ENCODE data around the gene FLNC. TPM values are rescaled to one million over a fixed set of nuclear protein-coding genes. Genes with fewer than 3 reads are reported as not detected.

The FLNC gene
- polyA plus RNA-seq, 1 of the 3 experiments (the other 2 are of a cell fraction), result 43.7 TPM

GRCh38 chr7:128885370-128886187 is 55.4 kb downstream of the FLNC start:
- H3K4me2 ChIP-seq, result no peak overlapping the region
- no peaks in the 10 kb centered on the region; a peak in 1 of 4 replicates for H3K4me1 ChIP-seq (ENCODE audit: control insufficient read depth in 1 of 2, insufficient read depth in 2 of 2, low read depth in 1 of 2, low read length in 1 of 2)
- no peak overlapping the region for H3K4me3 ChIP-seq (ENCODE audit: low read depth in 2 of 2, low read length in 1 of 2)
- peaks cover 4% of the 10 kb centered on the region for H3F3A ChIP-seq (replicated peaks; ENCODE audit: insufficient read depth)
- no peaks in the 10 kb centered on the region for H4K20me1 ChIP-seq (ENCODE audit: insufficient read depth)
- no peaks in the 10 kb centered on the region for H3K9me3 ChIP-seq
- ChIA-PET CTCF (interaction anchor here (0.5 to 12.3 kb wide), 12 partner anchors 8 to 459 kb away, joined by 3 to 181 read pairs (median 18); partner anchors contain the start of genes ATP6V1F and METTL2B), POLR2A (no interaction called here)
- TF ChIP-seq TCF12 (IDR thresholded peaks at IDR 0.05) (no peak), SMC3 (IDR thresholded peaks at IDR 0.05; ENCODE audit: low read depth, low read length) (no peak), MXI1 (IDR thresholded peaks at IDR 0.05; ENCODE audit: low read depth, low read length) (no peak), RAD21 (IDR thresholded peaks at IDR 0.05; ENCODE audit: low read length) (no peak), NFIC (IDR thresholded peaks at IDR 0.05; ENCODE audit: borderline replicate concordance) (no peak), EP300 (IDR thresholded peaks at IDR 0.05; ENCODE audit: borderline replicate concordance in 1 of 2, low read depth in 1 of 2, low read length in 1 of 2) (no peak), TEAD4 (IDR thresholded peaks at IDR 0.05; ENCODE audit: borderline replicate concordance, insufficient read depth) (no peak), GABPA (IDR thresholded peaks at IDR 0.05; ENCODE audit: low read depth) (no peak)
- TF ChIP-seq, protein P1, sequence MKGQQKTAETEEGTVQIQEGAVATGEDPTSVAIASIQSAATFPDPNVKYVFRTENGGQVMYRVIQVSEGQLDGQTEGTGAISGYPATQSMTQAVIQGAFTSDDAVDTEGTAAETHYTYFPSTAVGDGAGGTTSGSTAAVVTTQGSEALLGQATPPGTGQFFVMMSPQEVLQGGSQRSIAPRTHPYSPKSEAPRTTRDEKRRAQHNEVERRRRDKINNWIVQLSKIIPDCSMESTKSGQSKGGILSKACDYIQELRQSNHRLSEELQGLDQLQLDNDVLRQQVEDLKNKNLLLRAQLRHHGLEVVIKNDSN (IDR thresholded peaks at IDR 0.05; ENCODE audit: borderline replicate concordance, low read depth), result no peak
- H2AFZ ChIP-seq (ENCODE audit: low read depth), result no peak overlapping the region
- H3K79me2 ChIP-seq (ENCODE audit: insufficient read depth), result no peaks in the 10 kb centered on the region
- H3K36me3 ChIP-seq (replicated peaks in 1 of 2; ENCODE audit: control insufficient read depth in 1 of 2, insufficient read depth in 2 of 2, low read length in 1 of 2), result no peaks in the 10 kb centered on the region
- H3K27me3 ChIP-seq (ENCODE audit: insufficient read depth), result peaks cover 13% of the 10 kb centered on the region; the same call in 1 of the 2 replicates
- WGBS (ENCODE audit: low lambda C conversion rate), result 81% methylated on average over 8 of the region's 10 CpGs
- no peak overlapping the region for H3K9ac ChIP-seq
- no peak overlapping the region for H3K27ac ChIP-seq (ENCODE audit: low read depth in 2 of 2, low read length in 1 of 2)
- no peaks in the 10 kb centered on the region for H3K9me2 ChIP-seq
- DNase-seq, result peak; percentile 24

DNA sequence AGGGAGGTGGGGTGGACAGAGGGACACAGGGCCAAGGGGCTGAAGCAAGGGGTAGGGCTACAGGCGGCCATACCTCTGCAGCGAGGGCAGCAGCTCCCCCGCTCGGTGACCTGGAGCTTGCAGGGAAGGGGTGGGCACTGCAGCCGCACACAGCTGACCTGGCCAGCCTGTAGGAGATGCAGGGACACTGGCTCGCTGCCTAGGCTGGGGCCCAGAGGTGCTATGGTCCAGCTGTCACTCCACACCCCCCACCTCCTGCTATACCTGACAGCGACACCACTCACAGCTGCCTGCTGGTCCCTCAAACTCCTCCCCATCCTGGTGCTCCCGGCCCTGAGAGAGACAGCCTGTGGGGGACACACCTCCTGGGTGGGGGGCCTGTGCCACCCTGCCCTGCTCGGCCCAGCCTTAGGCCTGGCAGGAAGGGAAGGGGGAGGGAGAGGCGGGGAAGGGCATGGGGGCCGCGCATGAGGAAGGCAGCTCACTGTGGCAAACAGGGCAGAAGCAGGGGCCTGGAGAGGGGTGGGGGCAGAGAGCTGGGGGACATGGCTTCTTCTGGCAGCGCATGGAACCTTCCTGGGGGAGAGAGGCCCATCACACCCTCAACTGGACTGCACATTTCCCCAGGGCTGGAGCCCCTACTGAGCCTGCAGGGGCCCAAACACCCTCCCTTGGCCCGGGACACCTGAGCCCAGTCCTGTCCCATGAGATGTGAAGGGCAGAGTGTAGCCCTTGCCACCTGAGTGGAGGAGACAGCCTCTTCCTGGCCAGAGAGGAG is 56.4 kb downstream of the FLNC start:
- H3K27ac ChIP-seq (ENCODE audit: low read depth in 2 of 2, low read length in 1 of 2), result no peak overlapping the region
- POLR2A ChIA-PET, result no interaction called here
- CTCF ChIA-PET, result interaction anchor here (0.5 to 12.3 kb wide), 7 partner anchors 14 to 460 kb away, joined by 3 to 181 read pairs (median 44); partner anchors contain the start of gene METTL2B
- peak; percentile 56 for DNase-seq
- no peaks in the 10 kb centered on the region for H3K9me2 ChIP-seq
- no peak overlapping the region for H3K4me3 ChIP-seq (ENCODE audit: low read depth in 2 of 2, low read length in 1 of 2)
- H4K20me1 ChIP-seq (ENCODE audit: insufficient read depth), result no peaks in the 10 kb centered on the region
- peaks cover 4% of the 10 kb centered on the region for H3F3A ChIP-seq (replicated peaks; ENCODE audit: insufficient read depth)
- no peak overlapping the region for H3K4me2 ChIP-seq
- peaks cover 14% of the 10 kb centered on the region; the same call in 1 of the 2 replicates for H3K27me3 ChIP-seq (ENCODE audit: insufficient read depth)
- no peaks in the 10 kb centered on the region for H3K36me3 ChIP-seq (replicated peaks in 1 of 2; ENCODE audit: control insufficient read depth in 1 of 2, insufficient read depth in 2 of 2, low read length in 1 of 2)
- H3K9ac ChIP-seq, result no peak overlapping the region
- no peaks in the 10 kb centered on the region for H3K9me3 ChIP-seq
- WGBS (ENCODE audit: low lambda C conversion rate), result 71% methylated on average over 13 of the region's 14 CpGs
- H3K79me2 ChIP-seq (ENCODE audit: insufficient read depth), result no peaks in the 10 kb centered on the region
- no peaks in the 10 kb centered on the region; a peak in 1 of 4 replicates for H3K4me1 ChIP-seq (ENCODE audit: control insufficient read depth in 1 of 2, insufficient read depth in 2 of 2, low read depth in 1 of 2, low read length in 1 of 2)
- H2AFZ ChIP-seq (ENCODE audit: low read depth), result no peak overlapping the region
- TF ChIP-seq TEAD4 (IDR thresholded peaks at IDR 0.05; ENCODE audit: borderline replicate concordance, insufficient read depth) (no peak), GABPA (IDR thresholded peaks at IDR 0.05; ENCODE audit: low read depth) (no peak), MXI1 (IDR thresholded peaks at IDR 0.05; ENCODE audit: low read depth, low read length) (no peak), ZBTB33 (IDR thresholded peaks at IDR 0.05; ENCODE audit: borderline replicate concordance, low read depth) (no peak), TAF1 (IDR thresholded peaks at IDR 0.05; ENCODE audit: borderline replicate concordance, low read depth, low read length) (no peak), CHD2 (IDR thresholded peaks at IDR 0.05; ENCODE audit: low read length, partially characterized antibody) (no peak), ELF1 (IDR thresholded peaks at IDR 0.05) (no peak)
- TF ChIP-seq, protein P2, sequence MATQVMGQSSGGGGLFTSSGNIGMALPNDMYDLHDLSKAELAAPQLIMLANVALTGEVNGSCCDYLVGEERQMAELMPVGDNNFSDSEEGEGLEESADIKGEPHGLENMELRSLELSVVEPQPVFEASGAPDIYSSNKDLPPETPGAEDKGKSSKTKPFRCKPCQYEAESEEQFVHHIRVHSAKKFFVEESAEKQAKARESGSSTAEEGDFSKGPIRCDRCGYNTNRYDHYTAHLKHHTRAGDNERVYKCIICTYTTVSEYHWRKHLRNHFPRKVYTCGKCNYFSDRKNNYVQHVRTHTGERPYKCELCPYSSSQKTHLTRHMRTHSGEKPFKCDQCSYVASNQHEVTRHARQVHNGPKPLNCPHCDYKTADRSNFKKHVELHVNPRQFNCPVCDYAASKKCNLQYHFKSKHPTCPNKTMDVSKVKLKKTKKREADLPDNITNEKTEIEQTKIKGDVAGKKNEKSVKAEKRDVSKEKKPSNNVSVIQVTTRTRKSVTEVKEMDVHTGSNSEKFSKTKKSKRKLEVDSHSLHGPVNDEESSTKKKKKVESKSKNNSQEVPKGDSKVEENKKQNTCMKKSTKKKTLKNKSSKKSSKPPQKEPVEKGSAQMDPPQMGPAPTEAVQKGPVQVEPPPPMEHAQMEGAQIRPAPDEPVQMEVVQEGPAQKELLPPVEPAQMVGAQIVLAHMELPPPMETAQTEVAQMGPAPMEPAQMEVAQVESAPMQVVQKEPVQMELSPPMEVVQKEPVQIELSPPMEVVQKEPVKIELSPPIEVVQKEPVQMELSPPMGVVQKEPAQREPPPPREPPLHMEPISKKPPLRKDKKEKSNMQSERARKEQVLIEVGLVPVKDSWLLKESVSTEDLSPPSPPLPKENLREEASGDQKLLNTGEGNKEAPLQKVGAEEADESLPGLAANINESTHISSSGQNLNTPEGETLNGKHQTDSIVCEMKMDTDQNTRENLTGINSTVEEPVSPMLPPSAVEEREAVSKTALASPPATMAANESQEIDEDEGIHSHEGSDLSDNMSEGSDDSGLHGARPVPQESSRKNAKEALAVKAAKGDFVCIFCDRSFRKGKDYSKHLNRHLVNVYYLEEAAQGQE (IDR thresholded peaks at IDR 0.05; ENCODE audit: low read depth, low read length), result no peak
- TF ChIP-seq, protein P3, sequence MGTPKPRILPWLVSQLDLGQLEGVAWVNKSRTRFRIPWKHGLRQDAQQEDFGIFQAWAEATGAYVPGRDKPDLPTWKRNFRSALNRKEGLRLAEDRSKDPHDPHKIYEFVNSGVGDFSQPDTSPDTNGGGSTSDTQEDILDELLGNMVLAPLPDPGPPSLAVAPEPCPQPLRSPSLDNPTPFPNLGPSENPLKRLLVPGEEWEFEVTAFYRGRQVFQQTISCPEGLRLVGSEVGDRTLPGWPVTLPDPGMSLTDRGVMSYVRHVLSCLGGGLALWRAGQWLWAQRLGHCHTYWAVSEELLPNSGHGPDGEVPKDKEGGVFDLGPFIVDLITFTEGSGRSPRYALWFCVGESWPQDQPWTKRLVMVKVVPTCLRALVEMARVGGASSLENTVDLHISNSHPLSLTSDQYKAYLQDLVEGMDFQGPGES (IDR thresholded peaks at IDR 0.05; ENCODE audit: low read depth, low read length), result no peak

Data from SK-N-SH (cell line).